HepG2 (cell line): ENCODE data around the gene ZSCAN21. TPM values are rescaled to one million over a fixed set of nuclear protein-coding genes. Genes with fewer than 3 reads are reported as not detected.

ENCODE experiments used
- ATAC-seq: fragments of 200-7000 bp; cut with Tn5 transposase; 3 replicates; pipeline ENCODE4 v1.9.1; 2020; ENCODE audit warnings: mild to moderate bottlenecking, moderate library complexity
- BruUV-seq: library from RNA; stranded (reverse); fragments of 400-500 nt; replicated peaks from 2 replicates; lab custom pipeline; 2021; lab: Mats Ljungman, UMichigan
- CTCF ChIA-PET: fragments of 300-600 bp; formaldehyde crosslinking; extraction: SDS; loops from one replicate; lab custom pipeline; 2021; ENCODE audit warnings: low total read pairs, inconsistent platforms, low intra/inter-chr PET ratio; lab: Yijun Ruan, JAX
- POLR2A ChIA-PET: fragments of 350-600 bp; sonication (Branson Sonifier 250); formaldehyde crosslinking; loops from one replicate; lab custom pipeline; 2020; ENCODE audit warnings: antibody characterized with exemption, inconsistent platforms; lab: Yijun Ruan, JAX
- DNase-seq: peaks from one replicate; pipeline ENCODE4 v3.0.0-alpha.2; 2015; ENCODE audit warnings: low spot score
- FAIRE-seq: peaks from 3 replicates; lab custom pipeline; 2011; peaks lifted over from hg19 to GRCh38; lab: Jason Lieb, UNC
- H2AFZ ChIP-seq: one replicate; pipeline ENCODE4 v1.6.1; 2011; ENCODE audit warnings: low read length, inconsistent platforms
- H3K27ac ChIP-seq: fragments of 300-600 bp; 3 replicates; pipeline ENCODE4 v1.8.0; 2011; ENCODE audit warnings: mixed run types, mild to moderate bottlenecking, mixed read lengths, low read length, inconsistent platforms; ENCODE audit not compliant: insufficient read depth; ENCODE audit errors: extremely low read length
- H3K27me3 ChIP-seq, 2 experiments: fragments of 200-600 bp in 1 of 2; 2 replicates in 1 of 2; 3 replicates in 1 of 2; pipeline versions ENCODE4 v1.6.0 to v1.8.0; 2011; ENCODE audit warnings: low read length in 2 of 2, mild to moderate bottlenecking in 2 of 2, moderate library complexity in 2 of 2, inconsistent platforms in 1 of 2; ENCODE audit not compliant: insufficient read depth in 2 of 2, control insufficient read depth in 1 of 2
- H3K36me3 ChIP-seq, 2 experiments: fragments of 200-600 bp in 1 of 2; replicated peaks in 1 of 2; 2 replicates in 1 of 2; 3 replicates in 1 of 2; pipeline versions ENCODE4 v1.5.1 to v1.8.0; 2011; ENCODE audit warnings: low read length in 2 of 2, inconsistent platforms in 1 of 2; ENCODE audit not compliant: insufficient read depth in 2 of 2, control insufficient read depth in 1 of 2
- H3K4me1 ChIP-seq: 2 replicates; pipeline ENCODE4 v1.5.1; 2012; ENCODE audit warnings: low read length, inconsistent platforms; ENCODE audit not compliant: insufficient read depth
- H3K4me2 ChIP-seq: 2 replicates; pipeline ENCODE4 v1.6.0; 2011; ENCODE audit warnings: low read depth, low read length, inconsistent platforms
- H3K4me3 ChIP-seq, 3 experiments: fragments of 200-600 bp in 1 of 3; sonication (generic), shearing (Covaris generic) in 1 of 3; replicated peaks in 1 of 3; 2 replicates each; pipeline ENCODE4 v1.5.1; 2011 to 2016; ENCODE audit warnings: low read length in 3 of 3, inconsistent platforms in 2 of 3, low read depth in 2 of 3, mild to moderate bottlenecking in 2 of 3, control low read depth in 1 of 3, mixed read lengths in 1 of 3; ENCODE audit not compliant: insufficient read depth in 1 of 3
- H3K79me2 ChIP-seq: one replicate; pipeline ENCODE4 v1.6.1; 2011; ENCODE audit warnings: low read length, inconsistent platforms; ENCODE audit not compliant: insufficient read depth
- H3K9ac ChIP-seq: 2 replicates; pipeline ENCODE4 v1.6.0; 2011; ENCODE audit warnings: mild to moderate bottlenecking, low read depth, low read length, inconsistent platforms; ENCODE audit not compliant: insufficient read depth
- H3K9me3 ChIP-seq: 2 replicates; pipeline ENCODE4 v1.5.1; 2012; ENCODE audit warnings: mild to moderate bottlenecking, low read length
- H4K20me1 ChIP-seq: 2 replicates; pipeline ENCODE4 v1.6.0; 2011; ENCODE audit warnings: inconsistent platforms, mild to moderate bottlenecking, low read length, moderate library complexity; ENCODE audit not compliant: insufficient read depth
- ELF1 ChIP-seq: sonication (generic); formaldehyde crosslinking; IDR thresholded peaks from 2 replicates; pipeline ENCODE4 v1.4.0; 2020; ENCODE audit warnings: missing genetic modification reagents
- GLMP ChIP-seq: sonication (generic); formaldehyde crosslinking; IDR thresholded peaks from 2 replicates; pipeline ENCODE4 v1.9.0; 2021; ENCODE audit warnings: missing genetic modification reagents, mild to moderate bottlenecking, borderline replicate concordance
- HES4 ChIP-seq: sonication (generic); formaldehyde crosslinking; IDR thresholded peaks from 2 replicates; pipeline ENCODE4 v1.9.0; 2021; ENCODE audit warnings: mild to moderate bottlenecking, missing genetic modification reagents, borderline replicate concordance
- IKZF1 ChIP-seq: fragments of 450-650 bp; IDR thresholded peaks from 2 replicates; pipeline ENCODE4 v1.7.1; 2016
- MED1 ChIP-seq: sonication (generic); formaldehyde crosslinking; IDR thresholded peaks from 2 replicates; pipeline ENCODE4 v1.4.0; 2020; ENCODE audit warnings: missing genetic modification reagents
- NAIF1 ChIP-seq: sonication (generic); formaldehyde crosslinking; IDR thresholded peaks from 2 replicates; pipeline ENCODE4 v1.5.0; 2020; ENCODE audit warnings: mild to moderate bottlenecking, missing genetic modification reagents, borderline replicate concordance
- POLR2A ChIP-seq, 2 experiments: IDR thresholded peaks; 2 replicates each; pipeline ENCODE4 v1.6.1; 2011; ENCODE audit warnings: low read depth in 2 of 2, low read length in 2 of 2, mild to moderate bottlenecking in 1 of 2, moderate library complexity in 1 of 2; ENCODE audit not compliant: insufficient read depth in 1 of 2
- PPARG ChIP-seq: conservative IDR thresholded peaks from 2 replicates; pipeline ENCODE4 v1.6.1; 2016; ENCODE audit warnings: missing biosample characterization, missing genetic modification reagents
- REL ChIP-seq: sonication (generic); formaldehyde crosslinking; conservative IDR thresholded peaks from 2 replicates; pipeline ENCODE4 v1.8.0; 2022; ENCODE audit warnings: mild to moderate bottlenecking, missing genetic modification reagents, moderate library complexity
- TIGD3 ChIP-seq: sonication (generic); formaldehyde crosslinking; IDR thresholded peaks from 2 replicates; pipeline ENCODE4 v1.5.1; 2020; ENCODE audit warnings: mild to moderate bottlenecking, missing genetic modification reagents, borderline replicate concordance
- YEATS2 ChIP-seq: sonication (generic); formaldehyde crosslinking; IDR thresholded peaks from 2 replicates; pipeline ENCODE4 v1.4.0; 2020; ENCODE audit warnings: missing genetic modification reagents, borderline replicate concordance
- ZFP36L2 ChIP-seq: sonication (generic); formaldehyde crosslinking; IDR thresholded peaks from 2 replicates; pipeline ENCODE4 v1.4.0; 2020; ENCODE audit warnings: missing genetic modification reagents
- ZFP91 ChIP-seq: sonication (generic); formaldehyde crosslinking; IDR thresholded peaks from 2 replicates; pipeline ENCODE4 v1.9.0; 2022; ENCODE audit warnings: missing genetic modification reagents, mild to moderate bottlenecking, borderline replicate concordance
- ZNF264 ChIP-seq: sonication (generic); formaldehyde crosslinking; IDR thresholded peaks from 2 replicates; pipeline ENCODE4 v1.4.0; 2020; ENCODE audit warnings: missing genetic modification reagents
- ZNF383 ChIP-seq: sonication (generic); formaldehyde crosslinking; IDR thresholded peaks from 2 replicates; pipeline ENCODE4 v1.4.0; 2020; ENCODE audit warnings: missing genetic modification reagents, mild to moderate bottlenecking, borderline replicate concordance
- ZNF746 ChIP-seq: sonication (generic); formaldehyde crosslinking; IDR thresholded peaks from 2 replicates; pipeline ENCODE4 v1.8.0; 2022; ENCODE audit warnings: mild to moderate bottlenecking, missing genetic modification reagents
- WGBS: methylation state at CpG from one replicate; pipeline ENCODE4 v1.1.6; 2017; ENCODE audit warnings: low lambda C conversion rate; 5-methylcytosine and 5-hydroxymethylcytosine counted together
- in situ Hi-C: cut with HindIII; loops from 2 replicates; pipeline ENCODE4 v1.10.0; 2017; ENCODE audit warnings: low pct_unique_long_range_greater_than_20kb; ENCODE audit not compliant: extremely low pct_ligation_motif_present
- intact Hi-C: fragments of 100-400 bp; cut with micrococcal nuclease; formaldehyde crosslinking; loops from one replicate; pipeline ENCODE4 v1.10.0; 2022; ENCODE audit not compliant: unreplicated experiment
- polyA plus RNA-seq, 8 experiments: library from polyadenylated mRNA; depleted of rRNA in 3 of 8; stranded (reverse) in 7 of 8; unstranded in 1 of 8; fragments of >200 nt; fragmentation: Illumina TruSeq in 4 of 8; extraction: Trizol in 4 of 8; gene quantifications; 2 replicates each; pipeline versions ENCODE4 v1.2.1 to v1.2.3, GENCODE V29; 2011 to 2016; ENCODE audit warnings: low read depth in 4 of 8, missing spikeins in 1 of 8, mixed read lengths in 1 of 8; ENCODE audit not compliant: insufficient read depth in 1 of 8
- total RNA-seq, 5 experiments: library from RNA; depleted of rRNA; stranded (reverse); fragments of >200 nt; fragmentation: Illumina TruSeq; extraction: Trizol; gene quantifications; 2 replicates each; pipeline ENCODE4 v1.2.3, GENCODE V29; 2016; ENCODE audit warnings: low read depth in 1 of 5

ZSCAN21 gene
- total and polyA plus RNA-seq, 2 of the 13 experiments (the other 11 are each of a cell fraction or from before 2014, with no cell fraction given), result 7.0 to 10.0 TPM

- H3K27me3 ChIP-seq, result no peaks in the 10 kb centered on the region; a peak in 1 of 5 replicates
- no peak overlapping the region for H3K27ac ChIP-seq
- ATAC-seq, result no peak
- in situ Hi-C loops (loop anchor here (10.0 kb wide), 1 partner anchor 142 kb away; the partner anchor contains the start of gene TRIM4), intact Hi-C loops (no loop called here)
- no peak overlapping the region for H3K4me2 ChIP-seq
- FAIRE-seq, result no peak
- H4K20me1 ChIP-seq, result no peaks in the 10 kb centered on the region
- no TSS peak for BruUV-seq
- no peak for TF ChIP-seq NAIF1 (CRISPR knock-in tag)
- no peak for TF ChIP-seq REL (CRISPR knock-in tag)
- no peak for TF ChIP-seq ZNF383 (CRISPR knock-in tag)
- DNase-seq, result no peak
- peaks cover 1% of the 10 kb centered on the region; the same call in 1 of the 2 replicates for H3K4me1 ChIP-seq
- ChIA-PET POLR2A (interaction anchor here (1.7 kb wide), 1 partner anchor 22 kb away, joined by 4 read pairs; no protein-coding TSS in a partner anchor), CTCF (no interaction called here)
- H2AFZ ChIP-seq, result no peak overlapping the region
- no peaks in the 10 kb centered on the region for H3K79me2 ChIP-seq
- 96% methylated on average over 5 of the region's 10 CpGs for WGBS
- H3K9me3 ChIP-seq, result no peaks in the 10 kb centered on the region
- H3K4me3 ChIP-seq, result no peak overlapping the region
- H3K9ac ChIP-seq, result no peak overlapping the region
- H3K36me3 ChIP-seq, result peaks cover 7 to 35% of the 10 kb centered on the region in 2 experiments; a peak in 4 of 5 replicates
Observed at GRCh38 chr7:100057006-100057405, 7.4 kb downstream of the ZSCAN21 start.

- Histone ChIP-seq H3K27ac (no peak overlapping the region), H3K27me3 (no peaks in the 10 kb centered on the region; a peak in 1 of 5 replicates), H3K9ac (no peak overlapping the region), H3K4me3 (no peak overlapping the region), H2AFZ (no peak overlapping the region), H3K4me1 (no peaks in the 10 kb centered on the region), H4K20me1 (no peaks in the 10 kb centered on the region), H3K36me3 (peaks cover 10 to 43% of the 10 kb centered on the region in 2 experiments), H3K9me3 (no peaks in the 10 kb centered on the region), H3K4me2 (no peak overlapping the region), H3K79me2 (no peaks in the 10 kb centered on the region)
- ATAC-seq, result no peak
- no TSS peak for BruUV-seq
- FAIRE-seq, result no peak
- WGBS, result 99% methylated on average over 5 of the region's 5 CpGs
- intact Hi-C loops, result no loop called here
- in situ Hi-C loops, result loop anchor here (10.0 kb wide), 1 partner anchor 144 kb away; the partner anchor contains the start of gene TRIM4
- no peak for DNase-seq
- ChIA-PET CTCF (no interaction called here), POLR2A (no interaction called here)
- TF ChIP-seq POLR2A (IDR thresholded peaks at IDR 0.05; ENCODE audit: insufficient read depth in 1 of 2, low read depth in 2 of 2, low read length in 2 of 2), result no peak
- no peak for TF ChIP-seq GLMP
- TF ChIP-seq PPARG (CRISPR knock-in tag), result no peak
- TF ChIP-seq ZNF746, result no peak
- TF ChIP-seq HES4, result no peak
- TF ChIP-seq ZFP91, result no peak
- TF ChIP-seq IKZF1, result no peak
- no peak for TF ChIP-seq ZNF264
- no peak for TF ChIP-seq TIGD3 (CRISPR knock-in tag)
- TF ChIP-seq ELF1 (CRISPR knock-in tag), result no peak
- TF ChIP-seq ZFP36L2 (CRISPR knock-in tag), result no peak
- no peak for TF ChIP-seq YEATS2 (CRISPR knock-in tag)
- no peak for TF ChIP-seq MED1 (CRISPR knock-in tag)
Observed at GRCh38 chr7:100059251-100059739, 9.7 kb downstream of the ZSCAN21 start.
